Parathyroid adenoma (tissue), 2 donors: Measurements from ENCODE around the gene MSMP.

Source experiments
- H2AFZ ChIP-seq: fragments of 300-600 bp; sonication (generic); one replicate; pipeline ENCODE4 v1.7.0; 2017; ENCODE audit warnings: antibody characterized with exemption, mild to moderate bottlenecking
- H3K27ac ChIP-seq: fragments of 300-600 bp; sonication (generic); one replicate; pipeline ENCODE4 v1.7.0; 2017
- H3K27me3 ChIP-seq: fragments of 300-600 bp; sonication (generic); one replicate; pipeline ENCODE4 v1.7.0; 2017; ENCODE audit warnings: low read length; ENCODE audit not compliant: control insufficient read depth, insufficient read depth
- H3K36me3 ChIP-seq: fragments of 300-600 bp; sonication (generic); one replicate; pipeline ENCODE4 v1.7.0; 2017; ENCODE audit warnings: low read length; ENCODE audit not compliant: control insufficient read depth, insufficient read depth
- H3K4me1 ChIP-seq: fragments of 300-600 bp; sonication (generic); one replicate; pipeline ENCODE4 v1.7.0; 2017; ENCODE audit warnings: control low read depth
- H3K4me2 ChIP-seq: fragments of 300-600 bp; sonication (generic); one replicate; pipeline ENCODE4 v1.7.0; 2017; ENCODE audit warnings: low read length
- H3K4me3 ChIP-seq: fragments of 300-600 bp; sonication (generic); one replicate; pipeline ENCODE4 v1.7.0; 2017; ENCODE audit warnings: low read depth, low read length
- H3K79me2 ChIP-seq: fragments of 300-600 bp; sonication (generic); one replicate; pipeline ENCODE4 v1.7.0; 2017; ENCODE audit warnings: control low read depth
- H3K9ac ChIP-seq: fragments of 300-600 bp; sonication (generic); one replicate; pipeline ENCODE4 v1.7.0; 2017; ENCODE audit warnings: mild to moderate bottlenecking
- H3K9me3 ChIP-seq: fragments of 300-600 bp; sonication (generic); one replicate; pipeline ENCODE4 v1.7.0; 2017; ENCODE audit warnings: low read length; ENCODE audit not compliant: control insufficient read depth
- TF ChIP-seq, protein P1 (sequence below): fragments of 300-600 bp; sonication (generic); IDR thresholded peaks from one replicate; pipeline ENCODE4 v1.7.0; 2017; ENCODE audit warnings: antibody characterized with exemption, mild to moderate bottlenecking
- donor health status: primary hyperparathyroidism.

Gene MSMP

DNA sequence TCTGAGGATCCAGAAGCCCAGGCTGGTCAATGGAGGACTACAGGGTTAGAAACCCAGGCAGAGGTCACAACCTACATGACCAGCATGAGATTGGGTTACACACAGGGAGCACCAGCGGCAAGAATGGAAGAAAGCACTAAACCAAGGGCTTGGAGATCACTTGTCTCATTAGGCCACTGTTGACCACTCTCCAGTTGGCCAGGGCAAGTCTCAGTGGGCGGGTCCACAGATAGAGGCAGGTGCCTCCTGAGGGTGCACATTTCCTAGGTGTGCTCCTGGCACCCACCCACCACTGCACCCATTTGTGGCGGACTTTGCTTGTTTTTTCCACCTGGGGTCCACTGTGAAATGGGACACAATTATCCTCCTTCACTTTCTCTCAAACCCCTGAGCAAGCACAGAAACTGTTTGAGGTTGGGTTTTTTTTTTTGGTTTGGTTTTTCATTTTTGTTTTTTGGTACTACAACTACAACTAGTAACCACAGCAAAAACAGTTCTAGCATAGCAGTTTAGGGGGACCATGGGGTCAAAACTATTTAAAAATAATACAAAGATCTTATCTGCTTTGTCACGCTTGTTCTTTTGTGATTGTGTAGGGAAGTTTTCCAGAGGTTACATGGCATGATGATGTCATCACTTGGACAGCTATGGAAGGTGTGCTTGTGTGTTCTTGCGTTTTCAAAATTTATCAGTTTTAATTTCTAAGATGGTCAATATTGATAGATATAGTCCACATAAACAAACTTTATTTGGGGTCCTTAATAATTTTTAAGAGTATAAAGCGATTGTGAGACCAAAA, 43.4 kb upstream of the MSMP start:
- Histone ChIP-seq H3K36me3 (no peaks in the 10 kb centered on the region), H3K4me3 (no peak overlapping the region), H3K9ac (no peak overlapping the region), H3K4me1 (no peaks in the 10 kb centered on the region), H3K9me3 (no peaks in the 10 kb centered on the region), H3K27me3 (no peaks in the 10 kb centered on the region), H3K27ac (no peak overlapping the region), H3K4me2 (no peak overlapping the region), H3K79me2 (no peaks in the 10 kb centered on the region), H2AFZ (no peak overlapping the region)
- TF ChIP-seq, protein P1, sequence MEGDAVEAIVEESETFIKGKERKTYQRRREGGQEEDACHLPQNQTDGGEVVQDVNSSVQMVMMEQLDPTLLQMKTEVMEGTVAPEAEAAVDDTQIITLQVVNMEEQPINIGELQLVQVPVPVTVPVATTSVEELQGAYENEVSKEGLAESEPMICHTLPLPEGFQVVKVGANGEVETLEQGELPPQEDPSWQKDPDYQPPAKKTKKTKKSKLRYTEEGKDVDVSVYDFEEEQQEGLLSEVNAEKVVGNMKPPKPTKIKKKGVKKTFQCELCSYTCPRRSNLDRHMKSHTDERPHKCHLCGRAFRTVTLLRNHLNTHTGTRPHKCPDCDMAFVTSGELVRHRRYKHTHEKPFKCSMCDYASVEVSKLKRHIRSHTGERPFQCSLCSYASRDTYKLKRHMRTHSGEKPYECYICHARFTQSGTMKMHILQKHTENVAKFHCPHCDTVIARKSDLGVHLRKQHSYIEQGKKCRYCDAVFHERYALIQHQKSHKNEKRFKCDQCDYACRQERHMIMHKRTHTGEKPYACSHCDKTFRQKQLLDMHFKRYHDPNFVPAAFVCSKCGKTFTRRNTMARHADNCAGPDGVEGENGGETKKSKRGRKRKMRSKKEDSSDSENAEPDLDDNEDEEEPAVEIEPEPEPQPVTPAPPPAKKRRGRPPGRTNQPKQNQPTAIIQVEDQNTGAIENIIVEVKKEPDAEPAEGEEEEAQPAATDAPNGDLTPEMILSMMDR, result no peak

DNA sequence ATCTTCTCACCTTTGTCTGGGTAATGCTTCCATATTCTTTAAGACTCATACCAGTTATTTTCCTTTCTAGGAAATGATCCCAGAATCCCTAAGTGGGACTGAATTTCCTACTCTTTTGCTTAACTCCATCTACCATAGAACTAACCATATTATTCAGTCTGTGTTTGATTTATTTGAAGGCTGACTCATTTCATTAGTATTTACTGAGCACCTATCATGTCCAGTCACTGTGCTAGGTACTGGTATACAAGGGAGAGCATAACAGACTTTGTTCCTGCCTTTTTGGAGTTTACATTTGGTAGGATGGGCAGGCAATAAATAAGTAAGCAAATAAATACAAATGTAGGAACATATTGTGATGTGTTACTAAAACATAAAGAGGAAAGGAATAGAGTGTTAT, 41.6 kb upstream of the MSMP start:
- H3K4me1 ChIP-seq, result no peaks in the 10 kb centered on the region

DNA sequence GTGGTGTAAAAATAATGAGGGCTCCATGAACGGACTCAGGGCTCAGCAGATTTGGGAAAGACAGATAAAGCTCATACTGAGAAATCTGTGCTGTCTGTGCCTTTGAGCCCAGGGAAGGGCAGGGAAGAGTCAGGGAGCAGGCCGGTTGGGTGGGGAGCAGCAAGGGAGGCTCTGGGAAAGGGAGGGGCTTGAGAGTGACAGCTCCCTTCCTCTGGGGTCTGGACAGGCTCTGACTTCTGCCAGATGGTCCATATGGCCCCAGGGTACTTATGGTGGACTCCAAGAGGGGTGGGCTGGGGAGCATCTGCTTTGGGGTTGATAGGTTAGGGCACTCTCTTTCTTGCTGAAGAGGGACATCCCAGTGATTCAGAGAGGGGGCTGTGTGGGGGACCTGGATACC, 39.4 kb upstream of the MSMP start:
- Histone ChIP-seq H3K27me3 (no peaks in the 10 kb centered on the region), H3K36me3 (no peaks in the 10 kb centered on the region), H3K4me1 (no peaks in the 10 kb centered on the region), H3K4me3 (no peak overlapping the region), H3K27ac (no peak overlapping the region), H3K9me3 (no peaks in the 10 kb centered on the region), H3K4me2 (no peak overlapping the region), H3K79me2 (no peaks in the 10 kb centered on the region), H2AFZ (no peak overlapping the region), H3K9ac (no peak overlapping the region)
- TF ChIP-seq, protein P1, result no peak

More for the DNA sequence above, 41.6 kb upstream of the MSMP start:
- Histone ChIP-seq H3K36me3 (no peaks in the 10 kb centered on the region), H3K27ac (no peak overlapping the region), H3K4me2 (no peak overlapping the region), H3K79me2 (no peaks in the 10 kb centered on the region), H2AFZ (no peak overlapping the region), H3K27me3 (no peaks in the 10 kb centered on the region), H3K4me3 (no peak overlapping the region), H3K9ac (no peak overlapping the region), H3K9me3 (no peaks in the 10 kb centered on the region)
- TF ChIP-seq, protein P1, result no peak

DNA sequence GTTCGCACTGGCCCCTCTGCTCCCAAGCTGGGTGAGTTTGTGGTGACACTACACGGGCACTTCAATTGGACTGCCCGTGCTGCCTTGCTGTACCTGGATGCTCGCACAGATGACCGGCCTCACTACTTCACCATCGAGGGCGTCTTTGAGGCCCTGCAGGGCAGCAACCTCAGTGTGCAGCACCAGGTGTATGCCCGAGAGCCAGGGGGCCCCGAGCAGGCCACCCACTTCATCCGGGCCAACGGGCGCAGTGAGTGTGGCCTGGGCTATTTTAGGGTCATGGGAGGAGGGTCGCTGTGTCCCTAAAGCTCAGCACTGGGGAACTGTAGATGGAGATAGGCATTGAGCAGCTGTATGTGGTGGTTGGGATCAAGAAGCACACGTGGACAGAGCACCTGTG, 38.8 kb upstream of the MSMP start:
- Histone ChIP-seq H3K27ac (no peak overlapping the region), H3K9me3 (no peaks in the 10 kb centered on the region), H3K4me1 (no peaks in the 10 kb centered on the region), H3K4me2 (no peak overlapping the region), H3K4me3 (no peak overlapping the region), H3K36me3 (no peaks in the 10 kb centered on the region), H3K9ac (no peak overlapping the region), H2AFZ (no peak overlapping the region), H3K27me3 (no peaks in the 10 kb centered on the region), H3K79me2 (no peaks in the 10 kb centered on the region)
- TF ChIP-seq, protein P1, result no peak
